ENCODE measurements around the gene SLC17A8. TPM values are rescaled to one million over a fixed set of nuclear protein-coding genes. Genes with fewer than 3 reads are reported as not detected.

Gene SLC17A8
- total and polyA plus RNA-seq, 9 donors, result 0.08 to 0.45 (median 0.24) TPM; not detected in 4

DNA sequence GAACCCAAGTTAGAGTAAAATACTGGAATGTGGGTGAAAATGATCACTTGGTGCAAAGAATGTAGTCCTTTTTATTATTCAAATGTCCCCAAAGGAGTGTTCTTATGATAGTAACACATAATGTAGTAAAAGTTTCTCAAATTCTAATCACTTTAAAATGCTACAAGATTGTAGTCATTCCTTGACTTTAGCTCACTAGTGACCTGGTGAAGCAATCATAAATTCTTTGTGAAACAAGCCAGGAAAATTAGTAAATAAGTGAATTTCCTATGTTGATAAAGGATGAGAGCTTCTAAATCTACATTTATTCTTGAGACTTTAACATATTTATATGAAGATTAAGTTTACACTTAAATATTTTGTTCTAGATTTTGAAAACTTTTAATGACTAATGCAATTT, 30.7 kb upstream of the SLC17A8 start:
- H3K36me3 ChIP-seq, result no peaks in the 10 kb centered on the region
- TF ChIP-seq, protein P1, sequence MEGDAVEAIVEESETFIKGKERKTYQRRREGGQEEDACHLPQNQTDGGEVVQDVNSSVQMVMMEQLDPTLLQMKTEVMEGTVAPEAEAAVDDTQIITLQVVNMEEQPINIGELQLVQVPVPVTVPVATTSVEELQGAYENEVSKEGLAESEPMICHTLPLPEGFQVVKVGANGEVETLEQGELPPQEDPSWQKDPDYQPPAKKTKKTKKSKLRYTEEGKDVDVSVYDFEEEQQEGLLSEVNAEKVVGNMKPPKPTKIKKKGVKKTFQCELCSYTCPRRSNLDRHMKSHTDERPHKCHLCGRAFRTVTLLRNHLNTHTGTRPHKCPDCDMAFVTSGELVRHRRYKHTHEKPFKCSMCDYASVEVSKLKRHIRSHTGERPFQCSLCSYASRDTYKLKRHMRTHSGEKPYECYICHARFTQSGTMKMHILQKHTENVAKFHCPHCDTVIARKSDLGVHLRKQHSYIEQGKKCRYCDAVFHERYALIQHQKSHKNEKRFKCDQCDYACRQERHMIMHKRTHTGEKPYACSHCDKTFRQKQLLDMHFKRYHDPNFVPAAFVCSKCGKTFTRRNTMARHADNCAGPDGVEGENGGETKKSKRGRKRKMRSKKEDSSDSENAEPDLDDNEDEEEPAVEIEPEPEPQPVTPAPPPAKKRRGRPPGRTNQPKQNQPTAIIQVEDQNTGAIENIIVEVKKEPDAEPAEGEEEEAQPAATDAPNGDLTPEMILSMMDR (IDR thresholded peaks at IDR 0.05), result no peak
- no peak for TF ChIP-seq POLR2A (IDR thresholded peaks at IDR 0.05)
- no peak for TF ChIP-seq EP300 (IDR thresholded peaks at IDR 0.05)
- intact Hi-C loops (cut with DNase I), result no loop called here
- H3K27me3 ChIP-seq, result no peaks in the 10 kb centered on the region
- H3K4me3 ChIP-seq, result no peak overlapping the region
- no peaks in the 10 kb centered on the region for H3K4me1 ChIP-seq (ENCODE audit: insufficient read depth)
- no peaks in the 10 kb centered on the region for H3K9me3 ChIP-seq
- DNase-seq, result no peak
- no peak overlapping the region for H3K27ac ChIP-seq

DNA sequence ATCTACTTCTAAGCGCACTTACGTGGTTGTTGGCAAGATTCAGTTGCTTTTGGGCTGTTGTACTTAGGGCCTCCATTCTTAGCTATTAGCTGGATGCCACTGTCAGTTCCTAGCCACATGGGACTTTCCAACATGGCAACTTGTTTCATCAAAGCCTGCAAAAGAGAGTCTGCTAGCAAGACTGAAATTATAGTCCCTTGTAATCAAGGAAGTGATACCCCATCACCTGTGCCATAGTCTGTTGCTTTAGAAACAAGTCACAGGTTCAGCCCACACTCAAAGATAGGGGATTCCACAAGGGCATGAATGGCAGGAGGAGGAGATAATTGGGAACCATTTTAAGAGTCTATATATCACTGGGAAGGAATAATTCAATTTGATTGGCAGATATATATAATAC, 27.1 kb upstream of the SLC17A8 start:
- Histone ChIP-seq H3K4me1 (ENCODE audit: insufficient read depth) (no peaks in the 10 kb centered on the region), H3K4me3 (no peak overlapping the region), H3K27ac (no peak overlapping the region), H3K9me3 (no peaks in the 10 kb centered on the region), H3K36me3 (no peaks in the 10 kb centered on the region), H3K27me3 (no peaks in the 10 kb centered on the region)
- WGBS, 3 donors, result 85 to 91% (median 86%) methylated on average over 2 of the region's 2 CpGs
- no peak for TF ChIP-seq POLR2A (IDR thresholded peaks at IDR 0.05)
- TF ChIP-seq, protein P1 (IDR thresholded peaks at IDR 0.05), result no peak
- intact Hi-C loops (cut with DNase I), result no loop called here
- DNase-seq, result no peak

GRCh38 chr12:100331871-100332270, 25.0 kb upstream of the SLC17A8 start:
- no peaks in the 10 kb centered on the region for H3K4me1 ChIP-seq (ENCODE audit: insufficient read depth)
- no peak overlapping the region for H3K4me3 ChIP-seq
- intact Hi-C loops (cut with DNase I), result no loop called here
- no peak overlapping the region for H3K27ac ChIP-seq
- H3K9me3 ChIP-seq, result no peaks in the 10 kb centered on the region
- no peaks in the 10 kb centered on the region for H3K36me3 ChIP-seq
- TF ChIP-seq POLR2A (IDR thresholded peaks at IDR 0.05), result no peak
- TF ChIP-seq EP300 (IDR thresholded peaks at IDR 0.05), result no peak
- WGBS, 3 donors, result 84 to 86% (median 84%) methylated on average over 1 of the region's 1 CpG
- H3K27me3 ChIP-seq, result no peaks in the 10 kb centered on the region
- no peak for DNase-seq

- H3K27me3 ChIP-seq, result no peaks in the 10 kb centered on the region
- no peak for DNase-seq
- TF ChIP-seq, protein P1 (IDR thresholded peaks at IDR 0.05), result no peak
- TF ChIP-seq EP300 (IDR thresholded peaks at IDR 0.05) (no peak), POLR2A (IDR thresholded peaks at IDR 0.05) (no peak)
- no peaks in the 10 kb centered on the region for H3K36me3 ChIP-seq
- intact Hi-C loops (cut with DNase I), result no loop called here
- no peak overlapping the region for H3K27ac ChIP-seq
- H3K4me3 ChIP-seq, result no peak overlapping the region
- H3K9me3 ChIP-seq, result no peaks in the 10 kb centered on the region
- WGBS, 3 donors, result 89 to 93% (median 92%) methylated on average over 2 of the region's 2 CpGs
- no peaks in the 10 kb centered on the region for H3K4me1 ChIP-seq (ENCODE audit: insufficient read depth)
Measured at GRCh38 chr12:100332852-100333251, 24.0 kb upstream of the SLC17A8 start.

DNA sequence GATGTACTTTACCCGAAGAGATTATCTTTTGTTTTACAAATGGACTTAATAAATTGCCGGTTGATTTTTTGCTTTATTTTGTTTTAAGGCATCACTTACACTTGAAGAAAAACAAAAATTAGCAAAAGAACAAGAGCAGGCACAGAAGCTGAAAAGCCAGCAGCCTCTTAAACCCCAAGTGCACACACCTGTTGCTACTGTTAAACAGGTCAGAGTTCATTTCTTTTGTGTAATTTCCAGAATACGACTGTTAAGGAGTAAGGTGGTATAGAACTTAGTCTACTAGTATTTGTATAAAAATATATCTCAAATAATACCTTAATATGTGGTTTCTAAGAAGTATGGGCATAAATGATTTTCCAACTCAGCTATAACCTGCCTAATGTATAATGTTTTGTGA, 19.6 kb upstream of the SLC17A8 start:
- WGBS, 3 donors, result 25 to 53% (median 26%) methylated on average over 3 of the region's 3 CpGs
- Histone ChIP-seq H3K27me3 (no peaks in the 10 kb centered on the region), H3K36me3 (no peaks in the 10 kb centered on the region), H3K4me1 (ENCODE audit: insufficient read depth) (no peaks in the 10 kb centered on the region), H3K4me3 (no peak overlapping the region), H3K9me3 (no peaks in the 10 kb centered on the region), H3K27ac (no peak overlapping the region)
- no peak for DNase-seq
- TF ChIP-seq POLR2A (IDR thresholded peaks at IDR 0.05), result no peak
- no peak for TF ChIP-seq EP300 (IDR thresholded peaks at IDR 0.05)
- TF ChIP-seq, protein P1 (IDR thresholded peaks at IDR 0.05), result no peak
- intact Hi-C loops (cut with DNase I), result no loop called here

All from ovary (tissue), 9 donors.